ENCODE measurements around the gene HBM.
A peak's percentile ranks its signal among the peaks of the same experiment; 100 is the strongest.
"Not testable (repeated sequence)": the region's sequence is repeated elsewhere in the genome, so short reads cannot be mapped to it uniquely, and the experiment has no call there.

Gene HBM

GRCh38 chr16:149024-149660, 16.6 kb upstream of the HBM start:
- peak; percentile 62 for DNase-seq

GRCh38 chr16:152141-153128, 13.3 kb upstream of the HBM start, which contains the start of gene HBZ:
Gene HBZ, plus strand, starts transcription at chr16:152644. Its CDS starts 266 bp downstream, at chr16:152910.
- DNase-seq = no peak

- not testable (repeated sequence) for DNase-seq
Measured at GRCh38 chr16:153129-153521, 12.7 kb upstream of the HBM start.

- DNase-seq = not testable (repeated sequence)
Measured at GRCh38 chr16:153550-154216, 12.1 kb upstream of the HBM start.

- DNase-seq = peak; percentile 39
Measured at GRCh38 chr16:154217-155030, 11.4 kb upstream of the HBM start.

GRCh38 chr16:155031-155398, 10.8 kb upstream of the HBM start:
- no peak for DNase-seq

GRCh38 chr16:159136-159849, 6.5 kb upstream of the HBM start:
- no peak for DNase-seq

- not testable (repeated sequence) for DNase-seq
Measured at GRCh38 chr16:160242-160641, 5.5 kb upstream of the HBM start.

- DNase-seq = no peak
Measured at GRCh38 chr16:160691-161190, 5.0 kb upstream of the HBM start.

- DNase-seq = no peak
Measured at GRCh38 chr16:162271-162991, 3.3 kb upstream of the HBM start.

GRCh38 chr16:163139-163538, 2.6 kb upstream of the HBM start:
- not testable (repeated sequence) for DNase-seq

GRCh38 chr16:163696-164095, 2.1 kb upstream of the HBM start:
- not testable (repeated sequence) for DNase-seq

- not testable (repeated sequence) for DNase-seq
Measured at GRCh38 chr16:164134-164823, 1.5 kb upstream of the HBM start.

- DNase-seq = no peak
Measured at GRCh38 chr16:164827-165538, 795 bp upstream of the HBM start.

GRCh38 chr16:166375-167121, 770 bp downstream of the HBM start:
- DNase-seq = no peak

GRCh38 chr16:167122-167690, 1.4 kb downstream of the HBM start:
- DNase-seq = no peak

- no peak for DNase-seq
Measured at GRCh38 chr16:168424-168823, 2.6 kb downstream of the HBM start.

- peak; percentile 33 for DNase-seq
Measured at GRCh38 chr16:169014-169413, 3.2 kb downstream of the HBM start.

All from NCI-H146 (cell line).